Measurements from ENCODE around the gene ZNF580. TPM values are rescaled to one million over a fixed set of nuclear protein-coding genes. Genes with fewer than 3 reads are reported as not detected.

ZNF580 gene
- total and polyA plus RNA-seq, 9 of the 15 experiments (the other 6 are each of a cell fraction or from before 2014, with no cell fraction given) = 2.3 to 47.4 (median 6.0) TPM

- TF ChIP-seq, protein P1, sequence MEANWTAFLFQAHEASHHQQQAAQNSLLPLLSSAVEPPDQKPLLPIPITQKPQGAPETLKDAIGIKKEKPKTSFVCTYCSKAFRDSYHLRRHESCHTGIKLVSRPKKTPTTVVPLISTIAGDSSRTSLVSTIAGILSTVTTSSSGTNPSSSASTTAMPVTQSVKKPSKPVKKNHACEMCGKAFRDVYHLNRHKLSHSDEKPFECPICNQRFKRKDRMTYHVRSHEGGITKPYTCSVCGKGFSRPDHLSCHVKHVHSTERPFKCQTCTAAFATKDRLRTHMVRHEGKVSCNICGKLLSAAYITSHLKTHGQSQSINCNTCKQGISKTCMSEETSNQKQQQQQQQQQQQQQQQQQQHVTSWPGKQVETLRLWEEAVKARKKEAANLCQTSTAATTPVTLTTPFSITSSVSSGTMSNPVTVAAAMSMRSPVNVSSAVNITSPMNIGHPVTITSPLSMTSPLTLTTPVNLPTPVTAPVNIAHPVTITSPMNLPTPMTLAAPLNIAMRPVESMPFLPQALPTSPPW (CRISPR knock-in tag; IDR thresholded peaks at IDR 0.05) = peak; percentile 49
- TF ChIP-seq ZC3H11A (IDR thresholded peaks at IDR 0.05; ENCODE audit: low read depth, low read length) (no peak), CREB1 (IDR thresholded peaks at IDR 0.05) (no peak), CREB1 (CRISPR knock-in tag; IDR thresholded peaks at IDR 0.05) (no peak), E2F8 (IDR thresholded peaks at IDR 0.05; ENCODE audit: low read depth, partially characterized antibody) (peak; percentile 54), GTF2B (IDR thresholded peaks at IDR 0.05; ENCODE audit: extremely low read depth, insufficient read length) (no peak), ZNF655 (CRISPR knock-in tag; IDR thresholded peaks at IDR 0.05) (no peak), RBM14 (IDR thresholded peaks at IDR 0.05; ENCODE audit: borderline replicate concordance, insufficient read depth, low read depth, low read length) (no peak), CREM (IDR thresholded peaks at IDR 0.05; ENCODE audit: low read depth) (peak; percentile 53; the same call in 1 of the 2 replicates), HMG20B (CRISPR knock-in tag; IDR thresholded peaks at IDR 0.05) (no peak), SAP30 (IDR thresholded peaks at IDR 0.05; ENCODE audit: borderline replicate concordance, insufficient read depth, low read depth, low read length, poor library complexity, severe bottlenecking) (peak; percentile 56), ZSCAN29 (IDR thresholded peaks at IDR 0.05) (no peak), ZNF76 (CRISPR knock-in tag; IDR thresholded peaks at IDR 0.05; ENCODE audit: borderline replicate concordance) (no peak), CBX3 (IDR thresholded peaks at IDR 0.05; ENCODE audit: borderline replicate concordance in 1 of 2, low read length in 2 of 2) (peak in 1 of 2 experiments; percentile 71; a peak in 1 of 3 replicates), SPI1 (IDR thresholded peaks at IDR 0.05; ENCODE audit: borderline replicate concordance, low read depth, low read length) (no peak), MIER1 (IDR thresholded peaks at IDR 0.05; ENCODE audit: low read depth) (no peak), U2AF2 (optimal IDR thresholded peaks at IDR 0.05; ENCODE audit: low read depth, low read length) (no peak), SIX5 (IDR thresholded peaks at IDR 0.05; ENCODE audit: borderline replicate concordance in 1 of 2, insufficient read depth in 1 of 2, low read depth in 1 of 2, low read length in 2 of 2) (no peak), TBL1XR1 (IDR thresholded peaks at IDR 0.05; ENCODE audit: low read length in 2 of 2) (no peak; a peak in 1 of 4 replicates)
- TF ChIP-seq, protein P2, sequence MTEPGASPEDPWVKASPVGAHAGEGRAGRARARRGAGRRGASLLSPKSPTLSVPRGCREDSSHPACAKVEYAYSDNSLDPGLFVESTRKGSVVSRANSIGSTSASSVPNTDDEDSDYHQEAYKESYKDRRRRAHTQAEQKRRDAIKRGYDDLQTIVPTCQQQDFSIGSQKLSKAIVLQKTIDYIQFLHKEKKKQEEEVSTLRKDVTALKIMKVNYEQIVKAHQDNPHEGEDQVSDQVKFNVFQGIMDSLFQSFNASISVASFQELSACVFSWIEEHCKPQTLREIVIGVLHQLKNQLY (CRISPR knock-in tag; conservative IDR thresholded peaks at IDR 0.05) = no peak
Observed at GRCh38 chr19:55605637-55606470, 34.9 kb upstream of the ZNF580 start, which contains the start of gene ZNF865 (continued).
